HL-60 (cell line): Measurements from ENCODE around the gene ALKBH8.

Experiments
- CTCF ChIP-seq: IDR thresholded peaks from one replicate; pipeline ENCODE4 v1.5.1; 2011; ENCODE audit warnings: low read length, control low read depth, inconsistent platforms; ENCODE audit not compliant: insufficient read depth
- GABPA ChIP-seq: IDR thresholded peaks from 2 replicates; pipeline ENCODE4 v1.6.1; 2012; ENCODE audit warnings: low read depth
- POLR2AphosphoS5 ChIP-seq: IDR thresholded peaks from 2 replicates; pipeline ENCODE4 v1.6.1; 2012; ENCODE audit warnings: low read depth
- TF ChIP-seq, protein P1 (sequence below): IDR thresholded peaks from 2 replicates; pipeline ENCODE4 v1.6.1; 2012; ENCODE audit warnings: low read depth; ENCODE audit not compliant: insufficient replicate concordance

DNA sequence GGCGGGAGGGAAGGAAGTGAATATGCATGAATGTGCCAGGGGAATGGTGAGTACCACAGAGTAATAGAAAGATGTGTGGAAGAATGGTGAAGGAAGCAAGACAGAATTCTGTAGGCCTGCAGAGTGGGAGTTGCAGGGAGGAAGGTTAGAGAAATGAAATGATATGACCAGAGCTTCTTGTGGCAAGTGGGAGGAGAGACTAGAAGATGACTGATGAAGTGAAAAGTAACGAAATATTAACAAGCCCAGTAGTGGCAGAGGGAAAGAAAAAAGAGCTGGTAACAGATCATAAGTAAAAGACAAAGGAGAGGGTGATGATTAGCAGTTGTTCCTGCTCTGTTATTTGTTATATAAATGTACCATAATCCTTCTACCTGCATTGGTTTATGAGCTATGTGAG lies 1.0 kb upstream of the ALKBH8 start:
- TF ChIP-seq CTCF (no peak), GABPA (no peak), POLR2AphosphoS5 (no peak)
- TF ChIP-seq, protein P1, sequence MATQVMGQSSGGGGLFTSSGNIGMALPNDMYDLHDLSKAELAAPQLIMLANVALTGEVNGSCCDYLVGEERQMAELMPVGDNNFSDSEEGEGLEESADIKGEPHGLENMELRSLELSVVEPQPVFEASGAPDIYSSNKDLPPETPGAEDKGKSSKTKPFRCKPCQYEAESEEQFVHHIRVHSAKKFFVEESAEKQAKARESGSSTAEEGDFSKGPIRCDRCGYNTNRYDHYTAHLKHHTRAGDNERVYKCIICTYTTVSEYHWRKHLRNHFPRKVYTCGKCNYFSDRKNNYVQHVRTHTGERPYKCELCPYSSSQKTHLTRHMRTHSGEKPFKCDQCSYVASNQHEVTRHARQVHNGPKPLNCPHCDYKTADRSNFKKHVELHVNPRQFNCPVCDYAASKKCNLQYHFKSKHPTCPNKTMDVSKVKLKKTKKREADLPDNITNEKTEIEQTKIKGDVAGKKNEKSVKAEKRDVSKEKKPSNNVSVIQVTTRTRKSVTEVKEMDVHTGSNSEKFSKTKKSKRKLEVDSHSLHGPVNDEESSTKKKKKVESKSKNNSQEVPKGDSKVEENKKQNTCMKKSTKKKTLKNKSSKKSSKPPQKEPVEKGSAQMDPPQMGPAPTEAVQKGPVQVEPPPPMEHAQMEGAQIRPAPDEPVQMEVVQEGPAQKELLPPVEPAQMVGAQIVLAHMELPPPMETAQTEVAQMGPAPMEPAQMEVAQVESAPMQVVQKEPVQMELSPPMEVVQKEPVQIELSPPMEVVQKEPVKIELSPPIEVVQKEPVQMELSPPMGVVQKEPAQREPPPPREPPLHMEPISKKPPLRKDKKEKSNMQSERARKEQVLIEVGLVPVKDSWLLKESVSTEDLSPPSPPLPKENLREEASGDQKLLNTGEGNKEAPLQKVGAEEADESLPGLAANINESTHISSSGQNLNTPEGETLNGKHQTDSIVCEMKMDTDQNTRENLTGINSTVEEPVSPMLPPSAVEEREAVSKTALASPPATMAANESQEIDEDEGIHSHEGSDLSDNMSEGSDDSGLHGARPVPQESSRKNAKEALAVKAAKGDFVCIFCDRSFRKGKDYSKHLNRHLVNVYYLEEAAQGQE = no peak
